Left forelimb (tissue), 1 donor: ENCODE data around the gene GJD3.

ENCODE experiments used
- DNase-seq: peaks from one replicate; pipeline ENCODE4 v3.0.0-alpha.2; 2018; ENCODE audit warnings: low spot score

GJD3 gene

DNA sequence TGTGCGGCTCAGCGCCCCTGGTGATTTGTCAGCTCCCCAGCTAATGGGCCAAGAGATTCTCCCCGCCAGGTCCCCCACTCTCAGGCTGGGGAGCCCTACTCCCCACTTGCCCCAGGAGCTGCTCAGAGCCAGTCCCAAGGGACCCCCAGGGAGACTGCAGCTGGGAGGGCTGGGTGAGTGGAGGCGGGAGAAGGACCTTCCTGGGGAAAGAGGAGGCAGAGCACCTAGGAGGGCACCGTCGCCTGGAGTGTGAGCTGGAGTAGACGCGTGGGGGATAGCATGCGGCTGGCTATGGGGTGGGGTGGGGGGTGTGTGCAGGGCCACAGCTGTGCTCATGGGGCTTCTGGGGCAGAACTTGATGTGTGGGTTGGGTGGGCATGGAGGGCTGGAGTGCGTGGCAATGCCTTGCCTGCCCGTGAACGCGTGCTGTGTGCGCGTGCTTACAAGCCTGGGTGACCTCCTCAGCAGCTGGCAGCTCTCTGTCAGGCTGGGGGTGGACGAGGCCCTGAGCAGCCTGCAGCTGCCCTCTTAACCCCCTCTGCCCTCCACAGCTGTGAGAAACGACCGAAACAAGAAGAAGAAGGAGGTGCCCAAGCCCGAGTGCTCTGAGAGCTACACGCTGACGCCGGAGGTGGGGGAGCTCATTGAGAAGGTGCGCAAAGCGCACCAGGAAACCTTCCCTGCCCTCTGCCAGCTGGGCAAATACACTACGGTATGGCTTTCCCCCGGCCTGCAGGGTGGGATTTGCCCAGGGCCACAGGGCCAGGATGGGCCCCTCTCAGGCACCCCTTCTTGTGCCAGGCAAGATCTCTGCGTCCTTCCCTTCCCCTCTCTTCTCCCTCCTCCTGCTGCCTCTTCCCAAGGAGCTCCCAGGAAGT lies 12.9 kb downstream of the GJD3 start:
- DNase-seq: no peak

DNA sequence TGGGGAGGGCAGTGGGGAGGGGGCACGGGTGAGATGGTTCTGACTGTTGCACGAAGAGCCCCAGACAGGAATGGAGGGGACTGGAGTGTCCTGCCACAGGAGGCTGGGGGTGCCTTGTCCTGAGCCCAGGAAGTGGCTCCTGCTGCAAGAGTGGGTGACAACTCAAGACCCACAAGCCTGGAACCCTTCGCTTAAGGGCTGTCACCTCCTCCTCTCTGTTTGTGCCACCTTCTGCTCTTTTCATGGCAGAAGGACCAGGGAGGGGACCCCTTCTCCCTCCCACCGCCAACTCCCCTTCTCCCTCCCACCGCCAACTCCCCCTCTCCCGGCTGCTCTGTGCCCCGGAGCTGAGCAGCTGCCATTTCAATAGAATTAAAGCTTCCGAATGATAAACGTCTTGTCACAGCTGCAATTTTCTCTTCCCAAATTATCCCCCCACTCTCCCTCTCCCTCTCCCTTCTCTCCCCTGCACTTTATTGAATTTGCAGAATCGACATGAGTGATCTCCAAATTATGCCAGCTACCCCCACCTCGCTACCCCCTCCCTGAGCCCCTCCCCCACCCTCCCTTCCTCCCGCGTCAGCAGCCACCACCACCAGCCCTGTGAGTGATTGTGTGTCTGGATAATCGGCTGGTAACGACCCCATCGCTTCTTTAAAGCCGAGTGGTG lies 13.7 kb downstream of the GJD3 start:
- no peak for DNase-seq

DNA sequence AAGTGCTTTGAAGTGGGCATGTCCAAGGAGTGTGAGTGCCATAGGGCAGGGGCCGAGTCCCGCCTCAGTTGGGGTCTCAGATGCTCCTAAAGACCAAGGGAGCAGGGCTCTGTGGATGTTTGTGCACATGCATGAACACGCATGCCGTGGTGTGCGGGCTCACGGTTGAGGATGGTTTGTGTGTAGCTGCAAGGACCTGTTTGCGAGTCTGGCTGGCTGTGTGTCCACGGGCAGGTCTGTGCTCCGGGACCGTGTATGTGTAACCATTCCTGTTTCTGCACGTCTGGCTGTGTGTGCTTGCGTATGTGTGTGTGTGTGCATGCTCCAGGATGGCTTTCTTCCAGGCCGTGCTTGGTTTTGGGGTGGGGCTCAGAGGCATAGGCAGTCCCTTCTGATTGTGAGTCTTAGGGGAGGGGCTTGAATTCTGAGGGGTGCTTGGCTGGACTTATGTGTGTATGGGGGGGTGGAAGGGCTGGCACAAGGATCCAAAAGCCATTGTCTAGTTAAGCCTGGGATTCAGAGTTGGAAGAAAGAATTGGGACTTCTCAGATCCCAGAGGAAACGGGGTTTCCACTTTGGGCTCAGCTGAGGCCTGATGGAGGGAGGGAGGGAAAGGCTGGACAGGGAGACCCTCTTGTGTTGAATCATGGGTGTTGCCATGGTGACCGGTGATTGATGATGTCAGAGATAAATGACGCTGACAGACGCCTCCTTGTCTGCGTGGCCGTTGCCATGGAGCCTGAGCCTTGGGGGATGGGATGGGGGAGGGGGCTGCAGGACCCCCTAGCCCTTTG lies 14.4 kb downstream of the GJD3 start:
- DNase-seq: no peak

DNA sequence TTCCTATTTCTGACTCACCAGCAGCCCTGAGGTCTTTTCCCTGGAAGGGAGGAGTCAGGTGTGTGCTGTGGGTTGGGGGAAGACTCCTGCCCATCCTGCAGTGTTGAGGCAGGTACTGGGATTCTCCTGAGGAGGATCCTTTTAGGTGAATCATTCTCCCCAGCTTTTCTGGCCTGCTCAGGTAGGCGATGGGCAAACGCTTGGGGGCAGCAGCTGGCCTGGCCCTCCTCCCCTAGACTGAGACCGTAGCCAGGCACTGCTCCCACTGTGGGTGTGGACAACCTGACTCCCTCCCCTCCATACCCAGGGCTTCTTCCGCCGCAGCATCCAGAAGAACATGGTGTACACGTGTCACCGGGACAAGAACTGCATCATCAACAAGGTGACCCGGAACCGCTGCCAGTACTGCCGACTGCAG lies 15.1 kb downstream of the GJD3 start:
- DNase-seq: no peak

DNA sequence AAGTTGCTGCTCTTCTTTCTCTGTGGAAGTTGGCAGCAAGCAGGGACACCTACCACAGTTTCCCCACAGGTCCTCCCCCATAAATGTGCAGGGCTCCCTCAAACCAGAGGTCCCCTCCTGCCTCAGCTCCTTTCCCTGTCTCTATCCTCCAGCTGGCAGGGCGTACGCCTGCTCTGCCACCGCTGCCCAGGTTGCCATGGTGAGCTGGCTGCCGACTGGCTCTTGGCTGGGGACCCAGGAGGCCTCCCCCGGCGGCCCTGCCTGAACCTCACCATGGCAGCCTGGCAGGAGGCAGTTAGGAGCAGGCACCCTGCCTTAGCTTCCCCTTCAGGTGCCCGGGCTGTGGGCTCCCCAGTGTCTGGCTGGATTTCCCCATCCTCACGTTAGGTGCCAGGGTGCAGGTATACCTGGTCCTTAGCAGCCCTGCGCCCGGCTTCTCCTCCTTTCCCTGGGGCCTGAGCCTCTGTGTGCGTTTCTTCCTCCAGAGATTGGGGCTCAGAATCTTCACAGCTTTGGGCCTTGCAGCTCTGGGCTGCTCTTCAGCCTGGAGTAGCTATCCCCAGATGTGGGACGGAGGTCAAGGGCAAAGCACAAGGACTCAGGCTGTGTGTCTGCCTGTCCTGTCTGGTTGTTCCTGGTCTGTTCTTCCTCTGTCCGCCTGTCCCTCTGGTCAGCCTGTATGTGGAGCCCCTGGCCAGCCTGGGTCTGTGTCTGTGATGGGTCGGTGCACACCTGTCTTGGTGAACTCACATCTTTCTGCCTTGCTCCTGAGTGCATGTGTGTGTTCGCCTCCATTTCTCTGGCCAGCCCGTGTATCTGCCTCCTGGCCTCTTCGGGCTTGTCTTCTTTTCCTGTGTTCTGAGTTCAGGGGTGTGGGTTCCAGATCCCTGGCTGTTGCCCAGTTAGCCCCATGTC lies 15.7 kb downstream of the GJD3 start:
- no peak for DNase-seq

DNA sequence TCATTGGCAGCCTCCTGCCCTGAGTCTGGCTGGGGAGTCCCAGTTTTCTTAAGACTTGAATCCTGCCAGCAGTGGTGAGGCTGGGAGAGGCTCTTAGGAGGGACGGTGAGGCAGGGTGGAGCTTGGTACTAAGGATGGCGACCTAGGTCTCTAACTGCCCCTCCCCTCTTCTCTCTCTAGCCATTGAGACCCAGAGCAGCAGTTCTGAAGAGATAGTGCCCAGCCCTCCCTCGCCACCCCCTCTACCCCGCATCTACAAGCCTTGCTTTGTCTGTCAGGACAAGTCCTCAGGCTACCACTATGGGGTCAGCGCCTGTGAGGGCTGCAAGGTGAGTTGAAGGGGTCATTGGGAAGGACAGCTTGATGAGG lies 16.4 kb downstream of the GJD3 start:
- DNase-seq: no peak

DNA sequence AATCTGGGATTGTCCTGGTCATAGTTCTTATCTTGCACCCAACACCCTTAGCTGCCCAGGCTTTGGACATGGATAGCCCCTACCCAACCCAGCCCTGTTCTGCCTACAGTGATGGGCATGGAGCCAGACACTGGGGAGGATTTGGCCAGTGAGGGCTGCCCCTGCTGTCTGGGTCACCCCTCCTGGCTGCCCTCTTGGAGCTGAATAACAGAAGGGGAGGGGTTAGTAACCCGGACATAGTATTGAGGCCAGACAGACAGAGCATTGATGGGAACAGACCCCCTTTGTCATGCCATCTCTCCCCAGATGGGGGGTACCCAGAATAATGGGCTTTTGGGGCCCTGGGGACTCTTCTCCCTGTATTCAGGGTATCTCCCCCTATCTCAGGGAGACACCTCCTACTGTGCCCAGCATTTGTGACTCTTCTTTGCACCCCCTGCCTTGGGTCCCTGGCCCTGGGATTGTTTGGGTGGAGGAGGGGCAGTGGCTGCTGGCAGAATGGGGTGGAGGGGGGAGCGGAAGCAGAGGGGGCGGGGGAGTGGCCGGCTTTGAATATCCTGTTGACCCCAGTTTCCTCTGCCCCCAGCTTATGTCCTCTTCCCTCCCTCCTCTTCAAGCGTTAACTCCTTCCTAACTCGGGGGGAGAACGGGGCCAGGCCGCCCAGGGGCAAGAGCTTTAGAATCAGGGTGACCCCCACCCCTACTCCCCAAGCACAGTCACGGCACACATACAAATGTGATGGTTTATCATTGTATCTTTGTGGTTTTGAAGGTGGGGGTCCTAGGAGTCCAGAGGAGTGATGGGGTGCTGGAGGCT lies 17.0 kb downstream of the GJD3 start:
- no peak for DNase-seq

DNA sequence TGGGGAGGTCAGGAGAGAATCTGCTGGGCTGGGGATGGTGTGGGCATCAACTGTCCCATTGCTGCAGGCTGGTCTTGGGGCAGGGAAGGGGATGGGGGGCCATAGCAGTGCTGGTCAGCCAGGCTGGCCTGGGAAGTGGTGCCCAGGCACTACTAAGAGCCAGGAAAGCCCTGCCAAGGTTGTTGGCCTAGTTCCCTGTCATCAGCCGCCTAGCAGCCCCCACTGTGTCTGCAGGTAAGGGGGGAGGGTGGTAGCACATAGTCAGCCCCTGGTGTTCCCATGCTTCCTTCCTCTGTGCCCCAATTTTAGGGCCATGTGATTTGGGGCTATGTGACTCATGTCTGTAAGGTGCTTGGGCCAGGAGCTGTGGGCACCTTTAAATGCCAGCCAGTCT lies 17.8 kb downstream of the GJD3 start:
- no peak for DNase-seq

DNA sequence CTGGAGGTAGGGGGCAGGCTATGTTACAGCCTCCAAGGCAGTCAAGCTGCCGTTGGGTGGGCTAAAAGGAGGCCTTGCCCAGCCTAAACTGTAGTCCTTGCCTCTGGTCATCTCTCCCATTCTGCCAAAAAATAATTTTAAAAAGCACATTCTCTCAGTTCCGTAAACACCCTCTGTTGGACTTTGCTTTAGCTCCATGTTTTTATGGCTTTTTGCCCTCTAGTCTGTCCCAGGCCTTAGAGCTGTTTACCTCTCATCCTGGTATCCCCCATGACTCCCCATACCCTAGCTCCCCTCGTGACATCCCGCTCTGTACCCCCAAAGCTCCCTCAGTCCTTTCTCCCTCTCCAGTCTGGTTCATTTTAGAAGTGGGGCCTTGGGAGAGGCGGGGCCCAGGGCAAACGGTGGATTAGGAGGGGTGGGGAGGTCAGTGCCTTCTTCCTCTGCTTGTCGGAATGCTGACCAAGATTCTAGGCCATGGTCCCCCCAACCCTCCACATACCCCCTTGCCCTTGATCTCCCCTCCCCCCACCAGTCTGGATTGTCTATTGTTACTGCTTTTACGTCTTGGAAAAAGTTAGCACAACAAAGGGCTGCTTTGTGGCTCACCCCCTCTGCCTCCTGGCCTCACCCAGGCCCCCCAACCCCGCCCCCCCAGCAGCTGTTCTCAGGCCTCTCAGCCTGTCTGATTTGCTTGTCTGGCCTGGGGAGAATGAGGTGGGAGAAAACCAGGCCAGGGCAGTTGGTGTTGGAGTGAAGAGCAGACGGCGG lies 18.4 kb downstream of the GJD3 start:
- no peak for DNase-seq

DNA sequence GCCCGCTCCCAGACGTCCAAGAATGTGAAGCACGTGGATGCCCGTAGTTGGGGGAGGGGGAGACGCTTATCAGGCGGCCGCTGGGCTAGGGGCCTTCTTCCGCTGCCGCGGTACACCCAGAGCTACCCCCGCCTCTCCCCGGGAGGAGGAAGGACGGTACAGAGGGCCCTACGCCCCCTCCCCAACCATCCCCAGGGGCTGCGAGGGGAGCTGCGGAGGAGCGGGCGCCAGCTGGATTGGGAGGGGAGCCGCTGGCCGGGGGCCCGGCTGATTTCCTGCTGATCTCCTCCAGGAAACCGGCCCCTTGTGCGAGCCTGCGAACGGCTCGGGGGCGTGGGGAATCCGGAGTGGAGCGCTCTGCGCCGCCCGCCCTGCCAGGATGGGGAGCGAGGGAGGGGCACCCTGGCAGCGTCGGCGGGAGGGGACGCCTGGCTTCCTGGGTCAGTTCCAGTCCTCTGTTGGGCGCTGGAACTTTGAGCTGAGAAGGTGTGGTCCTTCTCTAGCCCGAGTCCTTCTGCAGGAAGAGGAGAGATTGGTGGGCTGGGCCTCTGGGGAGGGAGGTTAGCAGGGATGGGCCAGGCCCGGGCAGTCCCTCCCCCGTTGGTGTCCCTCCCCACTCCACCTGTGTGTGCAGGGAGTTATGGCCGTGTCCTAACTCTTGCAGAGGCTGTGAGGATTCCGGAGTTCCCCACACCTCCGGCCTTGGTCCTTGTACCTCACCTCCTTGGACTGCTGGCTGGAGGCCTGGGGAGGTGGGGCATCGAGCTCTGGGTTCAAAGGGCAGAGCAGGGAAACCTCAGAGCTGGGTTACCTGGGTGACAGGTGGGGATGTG lies 19.2 kb downstream of the GJD3 start:
- peak; percentile 89 for DNase-seq

DNA sequence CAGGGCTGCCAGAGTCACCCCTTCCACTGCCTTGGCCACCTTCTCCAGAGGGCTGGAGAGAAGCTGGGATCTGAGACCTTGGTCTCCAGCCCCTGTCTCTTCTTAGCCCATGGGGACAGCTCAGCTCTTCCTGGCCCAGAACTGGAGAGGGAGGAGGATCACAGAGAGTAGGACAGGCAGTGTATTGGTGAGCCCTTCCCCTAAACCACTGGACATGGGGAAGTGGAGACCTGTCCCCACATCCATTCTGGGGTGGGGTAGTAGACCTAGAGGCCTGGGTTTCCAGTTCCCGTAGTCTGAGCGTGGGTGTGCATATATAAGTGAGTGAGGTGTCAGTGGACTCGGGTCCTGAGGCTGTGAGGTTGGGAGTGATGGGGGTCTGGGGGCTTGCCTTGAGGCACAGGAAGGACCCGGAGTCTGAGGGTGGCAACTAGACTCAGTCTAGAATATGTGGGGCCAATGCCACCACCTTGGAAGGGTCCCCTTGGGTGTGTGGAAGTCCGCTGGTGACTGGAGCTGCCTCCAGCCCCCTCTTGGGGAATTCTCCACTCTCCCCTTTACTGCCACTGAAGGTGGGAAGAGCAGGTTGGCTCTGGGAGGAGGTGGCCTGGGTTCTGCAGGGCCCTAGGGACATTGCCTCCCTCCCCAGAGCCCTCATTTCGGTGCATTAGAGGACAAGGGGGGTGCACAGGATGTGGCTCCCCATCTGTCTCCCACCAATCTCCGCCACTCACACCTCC lies 19.9 kb downstream of the GJD3 start:
- no peak for DNase-seq

DNA sequence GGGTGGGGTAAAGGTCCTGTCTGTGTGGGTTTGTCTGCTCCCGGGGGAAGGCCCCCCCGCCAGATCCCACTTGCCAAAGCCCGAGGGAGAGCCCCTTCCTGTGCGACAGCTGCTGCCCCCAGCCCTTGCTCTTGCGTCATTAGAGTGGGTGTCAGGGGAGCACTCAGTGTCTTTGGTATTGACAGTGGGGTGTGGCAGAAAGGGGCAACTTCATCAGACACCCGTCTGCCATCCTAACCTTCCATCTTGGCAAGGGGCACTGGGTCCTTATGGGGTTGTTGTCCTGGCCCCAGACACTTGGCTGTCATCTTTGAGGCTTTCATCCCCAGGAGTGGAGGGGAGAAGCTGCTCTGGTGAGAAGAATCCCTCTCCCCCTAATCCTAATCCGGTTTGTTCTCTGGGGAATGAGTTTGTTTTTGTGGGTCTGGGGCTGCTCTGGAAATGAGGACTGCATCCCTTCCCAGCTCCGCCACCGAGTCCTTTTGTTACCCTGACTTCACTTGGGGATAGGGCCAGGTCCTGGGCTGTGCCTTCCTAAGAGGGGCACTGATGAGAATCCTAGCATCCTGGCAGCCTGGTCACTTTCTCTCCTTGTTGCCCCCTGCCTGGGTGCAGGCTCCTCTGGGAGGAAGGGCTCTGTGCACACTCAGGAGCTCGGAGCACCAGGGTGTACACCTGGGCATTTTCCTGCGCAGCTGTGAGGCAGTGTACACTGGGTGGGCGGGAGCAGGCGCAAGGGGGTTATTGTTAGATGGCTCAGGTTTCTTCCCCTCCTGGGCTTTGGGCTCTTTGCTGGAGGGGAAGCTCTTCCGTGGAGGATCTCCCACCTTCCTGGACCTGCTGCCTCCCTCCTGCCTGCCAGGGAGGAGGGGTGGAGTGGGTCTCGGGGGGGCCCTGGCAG lies 21.1 kb downstream of the GJD3 start:
- no peak for DNase-seq

DNA sequence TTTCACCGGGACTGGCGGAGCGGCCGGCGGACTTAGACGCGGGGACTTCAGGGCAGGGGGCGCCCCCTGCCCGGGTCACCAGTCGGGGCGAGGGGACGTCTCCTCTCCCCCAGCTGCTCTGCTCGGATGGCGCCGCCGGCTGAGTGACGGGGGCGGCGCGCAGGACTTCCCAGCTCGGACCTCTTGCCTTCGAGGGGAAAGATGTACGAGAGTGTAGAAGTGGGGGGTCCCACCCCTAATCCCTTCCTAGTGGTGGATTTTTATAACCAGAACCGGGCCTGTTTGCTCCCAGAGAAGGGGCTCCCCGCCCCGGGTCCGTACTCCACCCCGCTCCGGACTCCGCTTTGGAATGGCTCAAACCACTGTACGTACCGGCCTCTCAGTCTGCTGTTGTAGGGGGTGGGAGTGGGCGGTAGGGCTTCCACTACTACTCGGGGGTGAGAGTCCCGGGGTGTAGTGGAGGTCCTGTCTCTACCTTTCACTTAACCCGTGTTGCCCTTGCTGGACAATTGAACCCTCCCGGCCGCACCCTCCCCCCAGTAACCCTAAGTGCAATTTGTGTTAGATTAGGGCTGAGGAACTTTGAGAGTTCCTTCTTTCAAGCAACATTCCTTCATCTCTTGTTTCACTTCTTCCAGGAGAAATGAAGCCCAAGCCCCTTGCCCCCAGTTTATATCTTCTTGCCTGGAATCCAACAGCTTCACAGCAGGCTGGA lies 21.9 kb downstream of the GJD3 start:
- no peak for DNase-seq

DNA sequence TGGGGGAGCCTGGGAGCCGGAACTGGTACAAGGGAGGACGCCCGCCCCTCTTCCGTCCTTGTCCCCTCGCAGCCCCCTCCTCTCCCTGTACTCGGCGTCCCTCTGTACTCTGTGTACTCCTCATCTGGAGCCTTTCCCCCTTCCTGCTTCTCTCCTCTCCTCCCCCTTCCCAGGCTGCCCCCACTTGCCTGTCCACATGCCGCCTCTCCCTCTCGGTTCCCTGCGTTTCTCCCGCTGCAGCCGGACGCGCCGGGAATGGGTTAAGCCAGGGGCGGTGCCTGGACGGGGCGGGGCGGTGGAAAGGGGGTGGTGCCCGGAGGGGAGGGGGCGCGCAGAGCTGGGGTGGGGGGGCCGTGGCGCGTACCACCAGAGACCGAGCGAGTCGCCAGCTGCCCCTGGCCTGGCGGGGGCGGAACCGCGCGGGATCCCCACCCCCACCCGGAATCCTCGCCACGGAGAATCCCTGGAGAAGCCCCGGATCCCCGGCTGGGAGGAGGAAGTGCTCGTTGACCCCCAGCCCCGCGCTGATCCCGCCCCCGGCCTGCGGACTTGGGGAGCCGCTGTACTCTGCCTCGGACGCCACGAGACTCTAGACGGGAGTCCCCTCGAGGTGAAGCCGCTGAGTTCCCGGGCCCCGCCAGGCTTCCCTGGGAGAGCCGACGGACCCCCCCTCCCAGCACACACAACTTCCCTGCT lies 22.6 kb downstream of the GJD3 start:
- DNase-seq: peak; percentile 93

DNA sequence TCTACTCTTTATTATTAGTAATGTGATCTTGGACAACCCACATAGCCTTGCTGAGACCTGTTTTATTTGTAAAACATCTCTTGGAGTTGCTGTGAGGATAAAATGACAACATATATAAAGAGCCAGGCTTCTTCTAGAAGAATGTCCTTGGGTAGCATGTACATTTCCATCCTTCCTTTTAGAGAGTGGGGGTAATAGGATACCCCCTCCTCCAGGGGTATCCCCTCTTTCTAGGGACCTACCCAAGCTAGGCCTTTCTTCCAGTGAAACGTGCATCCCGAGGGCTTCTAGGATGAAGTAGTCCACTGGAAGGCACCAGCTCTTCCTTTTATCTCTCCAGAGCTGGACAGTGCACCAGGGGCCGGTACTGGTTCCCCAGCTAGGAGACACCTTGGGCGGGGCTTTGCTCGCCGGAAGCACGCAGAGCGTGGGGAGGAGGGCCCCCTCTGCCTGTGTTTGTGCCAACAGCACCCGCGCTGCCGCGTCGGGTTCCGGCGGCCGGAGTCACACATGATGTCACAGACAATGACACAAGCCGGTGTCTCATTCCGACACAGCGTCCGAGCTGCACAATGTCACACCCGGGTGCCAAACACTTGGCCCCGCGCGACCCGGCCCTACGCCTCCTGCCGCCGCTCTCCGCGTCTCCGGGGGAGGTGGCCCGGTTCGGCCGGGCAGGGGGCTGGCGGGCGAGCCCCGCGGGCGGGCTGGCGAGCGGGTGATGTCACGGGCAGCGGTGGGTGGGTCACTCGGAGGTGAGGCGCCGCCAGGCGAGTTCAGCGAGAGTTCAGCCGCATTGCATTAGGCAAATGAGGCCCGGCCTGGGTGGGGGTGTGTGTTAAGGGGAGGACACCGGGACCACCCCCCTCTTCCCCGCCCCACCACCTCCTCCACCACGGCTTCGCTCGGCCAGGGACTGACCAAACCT lies 23.4 kb downstream of the GJD3 start:
- peak; percentile 86 for DNase-seq
